GM19023 (cell line): ENCODE results near the gene TRERF1.

Experiments
- ATAC-seq: cut with Tn5 transposase; IDR thresholded peaks from one replicate; pipeline ENCODE4 v1.9.1; 2021; ENCODE audit warnings: mild to moderate bottlenecking, moderate library complexity; ENCODE audit not compliant: unreplicated experiment

TRERF1 gene

DNA sequence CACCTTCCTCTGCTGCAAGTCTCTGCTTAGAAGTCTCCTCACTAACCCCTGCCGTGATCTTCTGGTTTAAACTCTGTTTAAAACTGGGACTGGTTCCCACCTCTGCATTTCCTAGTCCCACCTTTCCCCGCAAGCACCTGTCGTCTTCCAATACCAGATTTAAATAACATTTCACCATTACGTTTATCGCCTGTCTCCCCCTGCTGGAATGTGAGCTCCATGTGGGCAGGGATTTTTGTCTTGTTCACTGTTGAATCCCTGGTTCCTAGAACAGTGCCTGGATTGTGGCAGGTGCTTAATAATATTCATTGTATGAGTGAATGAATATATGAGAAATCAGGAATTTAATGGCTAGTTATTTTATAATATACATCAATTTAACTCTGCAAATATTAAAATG, 275.9 kb downstream of the TRERF1 start:
- no peak for ATAC-seq
